GM23338 (cell line): Measurements from ENCODE around the gene CDKN1C.

Experiments
- CREB1 ChIP-seq: fragments of 250-450 bp; sonication (Bioruptor Pico); IDR thresholded peaks from 2 replicates; pipeline ENCODE4 v1.5.0; 2020; ENCODE audit warnings: low read depth, mild to moderate bottlenecking, moderate library complexity
- EZH2 ChIP-seq: fragments of 200-600 bp; sonication (generic); IDR thresholded peaks from one replicate; pipeline ENCODE4 v1.8.0; 2017; ENCODE audit warnings: antibody characterized with exemption, mild to moderate bottlenecking, low read depth; ENCODE audit not compliant: unreplicated experiment
- EZH2phosphoT487 ChIP-seq: fragments of 200-600 bp; sonication (generic); IDR thresholded peaks from one replicate; pipeline ENCODE4 v1.8.1; 2018; ENCODE audit warnings: antibody characterized with exemption; ENCODE audit not compliant: unreplicated experiment
- JUNB ChIP-seq: IDR thresholded peaks from one replicate; pipeline ENCODE4 v1.6.1; 2016; ENCODE audit warnings: antibody characterized with exemption; ENCODE audit not compliant: unreplicated experiment
- POLR2AphosphoS5 ChIP-seq: IDR thresholded peaks from 2 replicates; pipeline ENCODE4 v1.6.1; 2016; ENCODE audit warnings: antibody characterized with exemption, low read depth
- STAT1 ChIP-seq: IDR thresholded peaks from one replicate; pipeline ENCODE4 v1.6.1; 2016; ENCODE audit warnings: antibody characterized with exemption; ENCODE audit not compliant: unreplicated experiment
- ZNF114 ChIP-seq: fragments of 250-450 bp; sonication (Bioruptor Pico); IDR thresholded peaks from 2 replicates; pipeline ENCODE4 v1.5.0; 2020; ENCODE audit warnings: mild to moderate bottlenecking, moderate library complexity
- TF ChIP-seq, protein P1 (sequence below): IDR thresholded peaks from one replicate; pipeline ENCODE4 v1.6.1; 2018; ENCODE audit warnings: antibody characterized with exemption; ENCODE audit not compliant: unreplicated experiment
- TF ChIP-seq, protein P2 (sequence below), 2 experiments: fragments of 200-600 bp in 1 of 2; sonication (generic) in 1 of 2; conservative IDR thresholded peaks; 2 replicates each; pipeline versions ENCODE4 v1.5.1 to v1.6.1; 2016 to 2017; ENCODE audit warnings: antibody characterized with exemption in 2 of 2, low read depth in 2 of 2, mild to moderate bottlenecking in 2 of 2, moderate library complexity in 1 of 2
- TF ChIP-seq, protein P3 (sequence below): IDR thresholded peaks from 2 replicates; pipeline ENCODE4 v1.6.1; 2016; ENCODE audit warnings: antibody characterized with exemption

DNA sequence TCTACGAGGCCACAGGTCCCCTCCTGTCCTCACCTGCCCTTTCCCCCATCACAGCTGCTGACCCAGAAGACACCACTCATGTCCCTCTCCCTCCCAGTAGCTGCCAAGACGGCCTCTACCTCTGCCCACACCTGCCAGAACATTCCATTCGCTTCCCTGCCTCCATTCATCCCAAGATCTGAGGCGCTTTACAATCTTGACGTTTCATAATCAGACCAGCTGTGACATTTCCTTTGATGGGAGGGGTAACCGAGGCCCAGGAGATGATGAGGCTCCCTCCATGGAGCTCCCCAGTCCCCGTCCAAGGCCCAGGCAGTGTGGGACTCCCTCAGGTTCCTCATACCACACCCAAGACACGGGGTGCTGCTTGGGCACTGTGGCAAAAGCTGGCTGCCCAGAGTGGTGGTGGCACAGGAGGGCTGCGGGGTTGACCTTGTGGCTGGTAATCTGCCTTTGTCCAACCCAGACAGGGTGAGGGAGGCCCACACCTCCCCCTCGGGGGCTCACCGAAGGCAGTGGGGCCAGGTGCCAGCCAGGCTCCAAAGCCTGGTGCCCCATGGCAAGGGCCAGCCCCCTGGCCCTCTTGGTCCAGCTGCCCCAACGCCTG, 26.3 kb upstream of the CDKN1C start:
- TF ChIP-seq, protein P1, sequence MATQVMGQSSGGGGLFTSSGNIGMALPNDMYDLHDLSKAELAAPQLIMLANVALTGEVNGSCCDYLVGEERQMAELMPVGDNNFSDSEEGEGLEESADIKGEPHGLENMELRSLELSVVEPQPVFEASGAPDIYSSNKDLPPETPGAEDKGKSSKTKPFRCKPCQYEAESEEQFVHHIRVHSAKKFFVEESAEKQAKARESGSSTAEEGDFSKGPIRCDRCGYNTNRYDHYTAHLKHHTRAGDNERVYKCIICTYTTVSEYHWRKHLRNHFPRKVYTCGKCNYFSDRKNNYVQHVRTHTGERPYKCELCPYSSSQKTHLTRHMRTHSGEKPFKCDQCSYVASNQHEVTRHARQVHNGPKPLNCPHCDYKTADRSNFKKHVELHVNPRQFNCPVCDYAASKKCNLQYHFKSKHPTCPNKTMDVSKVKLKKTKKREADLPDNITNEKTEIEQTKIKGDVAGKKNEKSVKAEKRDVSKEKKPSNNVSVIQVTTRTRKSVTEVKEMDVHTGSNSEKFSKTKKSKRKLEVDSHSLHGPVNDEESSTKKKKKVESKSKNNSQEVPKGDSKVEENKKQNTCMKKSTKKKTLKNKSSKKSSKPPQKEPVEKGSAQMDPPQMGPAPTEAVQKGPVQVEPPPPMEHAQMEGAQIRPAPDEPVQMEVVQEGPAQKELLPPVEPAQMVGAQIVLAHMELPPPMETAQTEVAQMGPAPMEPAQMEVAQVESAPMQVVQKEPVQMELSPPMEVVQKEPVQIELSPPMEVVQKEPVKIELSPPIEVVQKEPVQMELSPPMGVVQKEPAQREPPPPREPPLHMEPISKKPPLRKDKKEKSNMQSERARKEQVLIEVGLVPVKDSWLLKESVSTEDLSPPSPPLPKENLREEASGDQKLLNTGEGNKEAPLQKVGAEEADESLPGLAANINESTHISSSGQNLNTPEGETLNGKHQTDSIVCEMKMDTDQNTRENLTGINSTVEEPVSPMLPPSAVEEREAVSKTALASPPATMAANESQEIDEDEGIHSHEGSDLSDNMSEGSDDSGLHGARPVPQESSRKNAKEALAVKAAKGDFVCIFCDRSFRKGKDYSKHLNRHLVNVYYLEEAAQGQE, result no peak
- TF ChIP-seq, protein P2, sequence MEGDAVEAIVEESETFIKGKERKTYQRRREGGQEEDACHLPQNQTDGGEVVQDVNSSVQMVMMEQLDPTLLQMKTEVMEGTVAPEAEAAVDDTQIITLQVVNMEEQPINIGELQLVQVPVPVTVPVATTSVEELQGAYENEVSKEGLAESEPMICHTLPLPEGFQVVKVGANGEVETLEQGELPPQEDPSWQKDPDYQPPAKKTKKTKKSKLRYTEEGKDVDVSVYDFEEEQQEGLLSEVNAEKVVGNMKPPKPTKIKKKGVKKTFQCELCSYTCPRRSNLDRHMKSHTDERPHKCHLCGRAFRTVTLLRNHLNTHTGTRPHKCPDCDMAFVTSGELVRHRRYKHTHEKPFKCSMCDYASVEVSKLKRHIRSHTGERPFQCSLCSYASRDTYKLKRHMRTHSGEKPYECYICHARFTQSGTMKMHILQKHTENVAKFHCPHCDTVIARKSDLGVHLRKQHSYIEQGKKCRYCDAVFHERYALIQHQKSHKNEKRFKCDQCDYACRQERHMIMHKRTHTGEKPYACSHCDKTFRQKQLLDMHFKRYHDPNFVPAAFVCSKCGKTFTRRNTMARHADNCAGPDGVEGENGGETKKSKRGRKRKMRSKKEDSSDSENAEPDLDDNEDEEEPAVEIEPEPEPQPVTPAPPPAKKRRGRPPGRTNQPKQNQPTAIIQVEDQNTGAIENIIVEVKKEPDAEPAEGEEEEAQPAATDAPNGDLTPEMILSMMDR (conservative IDR thresholded peaks at IDR 0.05; ENCODE audit: low read depth in 2 of 2), result no peak
- TF ChIP-seq ZNF114 (no peak), POLR2AphosphoS5 (no peak), EZH2phosphoT487 (no peak), EZH2 (no peak), JUNB (no peak), STAT1 (no peak), CREB1 (CRISPR knock-in tag) (no peak)
- TF ChIP-seq, protein P3, sequence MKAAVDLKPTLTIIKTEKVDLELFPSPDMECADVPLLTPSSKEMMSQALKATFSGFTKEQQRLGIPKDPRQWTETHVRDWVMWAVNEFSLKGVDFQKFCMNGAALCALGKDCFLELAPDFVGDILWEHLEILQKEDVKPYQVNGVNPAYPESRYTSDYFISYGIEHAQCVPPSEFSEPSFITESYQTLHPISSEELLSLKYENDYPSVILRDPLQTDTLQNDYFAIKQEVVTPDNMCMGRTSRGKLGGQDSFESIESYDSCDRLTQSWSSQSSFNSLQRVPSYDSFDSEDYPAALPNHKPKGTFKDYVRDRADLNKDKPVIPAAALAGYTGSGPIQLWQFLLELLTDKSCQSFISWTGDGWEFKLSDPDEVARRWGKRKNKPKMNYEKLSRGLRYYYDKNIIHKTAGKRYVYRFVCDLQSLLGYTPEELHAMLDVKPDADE, result no peak
